Spleen (tissue), 7 donors: ENCODE measurements around the gene PXT1.

Experiments
- CTCF ChIP-seq, 11 experiments: fragments of 200-600 bp in 7 of 11; fragments of 450-650 bp in 4 of 11; sonication (generic) in 4 of 11; IDR thresholded peaks in 8 of 11; conservative IDR thresholded peaks in 3 of 11; 1 replicate in 7 of 11; 2 replicates in 4 of 11; pipeline versions ENCODE4 v1.4.0 to v1.8.0; 2016 to 2021; ENCODE audit warnings: antibody characterized with exemption in 11 of 11, inconsistent platforms in 4 of 11, mild to moderate bottlenecking in 1 of 11
- POLR2A ChIP-seq, 3 donors: fragments of 450-650 bp; IDR thresholded peaks; one replicate each; pipeline ENCODE4 v1.5.1; 2017; ENCODE audit warnings: antibody characterized with exemption in 3 of 3, mild to moderate bottlenecking in 1 of 3
- donor health status: DM: no; HTN: no; CAD: no; lungs with moderate emphysema.
- donor health status: DM: no; HTN: no; CAD: no.
- donor health status: DM: no; HTN: no; CAD: no.

DNA sequence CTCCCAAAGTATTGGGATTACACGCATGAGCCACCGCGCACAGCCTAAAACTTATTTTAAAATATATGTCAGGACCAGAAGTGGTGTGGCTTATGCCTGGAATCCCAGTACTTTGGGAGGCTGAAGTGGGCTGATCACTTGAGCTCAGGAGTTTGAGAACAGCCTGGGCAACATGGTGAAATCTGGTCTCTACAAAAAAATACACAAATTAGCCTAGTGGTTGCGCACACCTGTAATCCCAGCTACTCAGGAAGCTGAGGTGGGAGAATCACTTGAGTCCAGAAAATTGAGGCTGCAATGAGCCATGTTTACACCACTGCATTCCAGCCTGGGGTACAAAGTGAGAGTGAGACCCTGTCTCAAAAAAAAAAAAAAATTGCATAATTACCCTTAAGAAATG lies 13.7 kb downstream of the PXT1 start:
- TF ChIP-seq CTCF (IDR thresholded peaks at IDR 0.05 in 8 of 11, conservative IDR thresholded peaks at IDR 0.05 in 3 of 11), result peak in 4 of 11 experiments; percentile 32 to 43 (median 36)
- TF ChIP-seq POLR2A (IDR thresholded peaks at IDR 0.05), result no peak
